Activated B cell treated with CpG ODN at 0.5 μM for 24 hours (primary cell): Measurements from ENCODE around the gene PLEKHA8. TPM values are rescaled to one million over a fixed set of nuclear protein-coding genes. Genes with fewer than 3 reads are reported as not detected.
A peak's percentile ranks its signal among the peaks of the same experiment; 100 is the strongest.

Source experiments
- ATAC-seq: fragments of 200-7000 bp; cut with Tn5 transposase; one replicate; pipeline ENCODE4 v1.10.0; 2021; ENCODE audit warnings: low read depth, mild to moderate bottlenecking, moderate library complexity
- CTCF ChIA-PET: fragments of 350-600 bp; sonication (Branson Sonifier 250); formaldehyde crosslinking; loops from one replicate; lab custom pipeline; 2021; ENCODE audit warnings: antibody characterized with exemption; lab: Charles Lee
- POLR2A ChIA-PET: fragments of 350-600 bp; sonication (Branson Sonifier 250); formaldehyde crosslinking; loops from one replicate; lab custom pipeline; 2021; ENCODE audit warnings: antibody characterized with exemption; lab: Charles Lee
- DNase-seq: peaks from one replicate; pipeline ENCODE4 v3.0.0; 2022
- H3K27ac Mint-ChIP-seq: one replicate; pipeline ENCODE4 v1.8.0; 2020; ENCODE audit warnings: mixed read lengths
- H3K27me3 Mint-ChIP-seq: one replicate; pipeline ENCODE4 v1.8.0; 2021; ENCODE audit warnings: mixed read lengths
- H3K36me3 Mint-ChIP-seq: one replicate; pipeline ENCODE4 v1.8.0; 2021; ENCODE audit warnings: low read depth, mixed read lengths
- H3K4me1 Mint-ChIP-seq: one replicate; pipeline ENCODE4 v1.8.0; 2021; ENCODE audit warnings: mixed read lengths
- H3K4me3 Mint-ChIP-seq: one replicate; pipeline ENCODE4 v1.8.0; 2020; ENCODE audit warnings: mild to moderate bottlenecking, mixed read lengths
- H3K9me3 Mint-ChIP-seq: one replicate; pipeline ENCODE4 v1.8.0; 2020; ENCODE audit warnings: mixed read lengths
- intact Hi-C: fragments of 100-400 bp; cut with micrococcal nuclease; formaldehyde crosslinking; loops from one replicate; pipeline ENCODE4 v1.15.1; 2024
- total RNA-seq: library from RNA; stranded (reverse); gene quantifications from 2 replicates; pipeline ENCODE4 v1.2.3, GENCODE V29; 2022
- TF ChIP-seq, protein P1 (sequence below): fragments of 200-600 bp; IDR thresholded peaks from one replicate; pipeline ENCODE4 v1.8.0; 2022; ENCODE audit warnings: antibody characterized with exemption, mild to moderate bottlenecking

Gene PLEKHA8
- total RNA-seq, 1 donor from 2014 or later, result 9.3 TPM

DNA sequence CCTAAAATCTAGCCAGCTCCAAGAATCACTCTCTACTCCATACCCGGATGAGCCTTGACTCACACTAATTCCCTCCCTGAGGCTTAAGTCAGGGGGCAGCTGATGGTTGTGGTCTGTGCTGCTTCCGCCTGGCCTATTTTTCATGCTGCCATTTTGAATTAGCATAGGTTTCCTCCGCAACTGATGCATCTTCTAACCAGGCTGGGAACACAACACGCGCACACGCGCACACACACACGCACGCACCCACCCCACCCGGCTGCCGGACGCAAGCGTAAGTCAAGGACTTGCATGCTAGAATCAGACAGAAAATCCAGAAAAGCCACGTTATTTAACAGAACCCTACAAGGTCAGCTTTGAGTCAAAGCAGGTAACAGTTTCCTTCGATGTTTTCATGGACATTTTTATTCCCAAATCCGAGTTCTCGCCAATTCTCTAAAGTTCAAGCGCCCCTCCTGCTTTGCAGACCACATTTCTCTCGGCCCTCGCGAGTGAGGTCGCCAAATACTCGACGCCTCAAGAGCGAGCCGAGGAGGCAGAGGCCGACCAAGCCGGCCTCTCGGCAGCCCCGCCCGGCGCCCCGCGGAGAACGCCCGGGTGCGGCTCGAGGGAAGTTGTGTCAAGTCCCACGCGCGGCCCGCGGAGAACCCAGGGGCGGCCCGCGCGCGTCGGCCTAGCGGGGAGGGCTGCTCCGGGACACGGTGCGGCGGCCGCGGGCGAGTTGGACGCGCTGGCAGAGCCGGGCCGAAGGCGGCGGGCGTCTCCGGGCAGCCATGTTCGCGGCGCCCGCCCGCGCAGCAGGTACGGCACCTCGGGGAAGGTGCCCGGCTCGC is 39.6 kb upstream of the PLEKHA8 start:
- ChIA-PET POLR2A (interaction anchor here (0.6 to 4.9 kb wide), 3 partner anchors 9 to 475 kb away, joined by 3 to 66 read pairs (median 3); partner anchors contain the start of genes FKBP14 and PLEKHA8), CTCF (interaction anchor here (1.0 to 1.2 kb wide), 3 partner anchors 12 to 73 kb away, joined by 3 to 5 read pairs (median 4); no protein-coding TSS in a partner anchor)
- Mint-ChIP-seq H3K27ac (peak overlapping the region; percentile 97), H3K4me1 (peaks cover 37% of the 10 kb centered on the region), H3K4me3 (peak overlapping the region; percentile 93), H3K36me3 (peaks cover 6% of the 10 kb centered on the region), H3K27me3 (no peaks in the 10 kb centered on the region), H3K9me3 (peaks cover 4% of the 10 kb centered on the region)
- intact Hi-C loops, result loop anchor here (1.0 to 2.0 kb wide), 5 partner anchors 32 to 606 kb away; partner anchors contain the start of genes GARS1, MTURN and PLEKHA8
- TF ChIP-seq, protein P1, sequence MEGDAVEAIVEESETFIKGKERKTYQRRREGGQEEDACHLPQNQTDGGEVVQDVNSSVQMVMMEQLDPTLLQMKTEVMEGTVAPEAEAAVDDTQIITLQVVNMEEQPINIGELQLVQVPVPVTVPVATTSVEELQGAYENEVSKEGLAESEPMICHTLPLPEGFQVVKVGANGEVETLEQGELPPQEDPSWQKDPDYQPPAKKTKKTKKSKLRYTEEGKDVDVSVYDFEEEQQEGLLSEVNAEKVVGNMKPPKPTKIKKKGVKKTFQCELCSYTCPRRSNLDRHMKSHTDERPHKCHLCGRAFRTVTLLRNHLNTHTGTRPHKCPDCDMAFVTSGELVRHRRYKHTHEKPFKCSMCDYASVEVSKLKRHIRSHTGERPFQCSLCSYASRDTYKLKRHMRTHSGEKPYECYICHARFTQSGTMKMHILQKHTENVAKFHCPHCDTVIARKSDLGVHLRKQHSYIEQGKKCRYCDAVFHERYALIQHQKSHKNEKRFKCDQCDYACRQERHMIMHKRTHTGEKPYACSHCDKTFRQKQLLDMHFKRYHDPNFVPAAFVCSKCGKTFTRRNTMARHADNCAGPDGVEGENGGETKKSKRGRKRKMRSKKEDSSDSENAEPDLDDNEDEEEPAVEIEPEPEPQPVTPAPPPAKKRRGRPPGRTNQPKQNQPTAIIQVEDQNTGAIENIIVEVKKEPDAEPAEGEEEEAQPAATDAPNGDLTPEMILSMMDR, result no peak
- peak; percentile 27 for ATAC-seq
- DNase-seq, result peak; percentile 60

GRCh38 chr7:29989257-29989995 is 38.8 kb upstream of the PLEKHA8 start, which contains the start of gene SCRN1:
Gene SCRN1, minus strand, starts transcription at chr7:29989801. Its CDS starts 20,734 bp downstream, at chr7:29969067.
- Mint-ChIP-seq H3K9me3 (peaks cover 4% of the 10 kb centered on the region), H3K4me3 (peak within 1 kb of the TSS; percentile 93), H3K4me1 (peaks cover 37% of the 10 kb centered on the region), H3K36me3 (peaks cover 6% of the 10 kb centered on the region), H3K27ac (peak within 1 kb of the TSS; percentile 97), H3K27me3 (no peaks in the 10 kb centered on the region)
- DNase-seq (peak; percentile 57), ATAC-seq (peak; percentile 43)
- TF ChIP-seq, protein P1, result no peak
- ChIA-PET CTCF (interaction anchor here (1.2 kb wide), 1 partner anchor 72 kb away, joined by 5 read pairs; no protein-coding TSS in a partner anchor), POLR2A (interaction anchor here (4.9 kb wide), 1 partner anchor 39 kb away, joined by 66 read pairs; the partner anchor contains the start of genes FKBP14 and PLEKHA8)
- intact Hi-C loops, result loop anchor here (2.0 kb wide), 4 partner anchors 33 to 605 kb away; partner anchors contain the start of genes GARS1 and MTURN

DNA sequence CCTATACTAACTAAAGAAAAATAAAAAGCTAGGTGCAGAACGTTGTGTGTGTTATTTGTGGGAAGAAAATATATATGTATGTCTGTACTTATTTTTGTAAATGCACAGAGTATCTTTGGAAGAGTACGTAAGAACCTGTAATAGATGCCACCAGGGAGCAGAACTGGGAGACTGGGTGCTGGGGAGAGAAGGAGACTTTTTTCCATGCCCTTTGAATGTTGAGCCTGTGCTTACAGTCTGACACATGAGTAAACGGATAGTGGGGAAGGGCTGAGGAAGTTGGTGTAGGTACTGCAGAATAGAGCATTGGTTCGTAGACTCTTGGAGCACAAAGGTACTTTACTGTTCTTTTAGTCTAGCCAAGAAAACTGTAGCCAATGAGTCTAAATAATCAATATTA is 37.3 kb upstream of the PLEKHA8 start:
- peak overlapping the region; percentile 43 for H3K27ac Mint-ChIP-seq
- intact Hi-C loops, result no loop called here
- ChIA-PET POLR2A (interaction anchor here (4.9 kb wide), 1 partner anchor 37 kb away, joined by 66 read pairs; the partner anchor contains the start of genes FKBP14 and PLEKHA8), CTCF (no interaction called here)
- DNase-seq (no peak), ATAC-seq (no peak)
- H3K4me1 Mint-ChIP-seq, result peaks cover 28% of the 10 kb centered on the region
- H3K9me3 Mint-ChIP-seq, result peaks cover 4% of the 10 kb centered on the region
- TF ChIP-seq, protein P1, result no peak
- H3K36me3 Mint-ChIP-seq, result peaks cover 6% of the 10 kb centered on the region
- no peaks in the 10 kb centered on the region for H3K27me3 Mint-ChIP-seq
- peak overlapping the region; percentile 87 for H3K4me3 Mint-ChIP-seq

DNA sequence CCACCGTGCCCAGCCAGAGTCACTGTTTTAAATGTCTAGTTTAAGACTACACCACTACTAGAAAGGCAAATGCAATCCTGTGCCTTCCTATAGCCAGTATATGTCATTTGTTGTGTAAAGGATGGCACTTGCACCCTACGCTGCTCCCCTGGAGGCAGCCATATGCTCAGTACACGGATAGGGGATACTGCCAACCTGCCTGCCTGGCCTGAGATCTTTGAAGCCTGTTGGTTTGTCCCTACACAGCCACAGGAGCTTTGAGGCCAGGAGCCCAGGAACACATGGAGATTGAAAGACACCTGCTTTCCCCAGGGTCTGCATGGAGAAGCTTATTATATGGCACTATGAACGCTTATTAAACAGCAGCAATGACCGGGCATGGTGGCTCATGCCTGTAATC is 36.3 kb upstream of the PLEKHA8 start:
- H3K9me3 Mint-ChIP-seq, result peaks cover 9% of the 10 kb centered on the region
- H3K27ac Mint-ChIP-seq, result no peak overlapping the region
- no peak overlapping the region for H3K4me3 Mint-ChIP-seq
- H3K36me3 Mint-ChIP-seq, result peaks cover 6% of the 10 kb centered on the region
- CTCF ChIA-PET, result no interaction called here
- intact Hi-C loops, result no loop called here
- POLR2A ChIA-PET, result no interaction called here
- H3K27me3 Mint-ChIP-seq, result no peaks in the 10 kb centered on the region
- ATAC-seq (no peak), DNase-seq (no peak)
- peaks cover 25% of the 10 kb centered on the region for H3K4me1 Mint-ChIP-seq
- TF ChIP-seq, protein P1, result no peak
